NCI-H1436 (cell line): ENCODE measurements around the gene RNF152.
"Not testable (repeated sequence)": the region's sequence is repeated elsewhere in the genome, so short reads cannot be mapped to it uniquely, and the experiment has no call there.

Source experiments
- DNase-seq: peaks from one replicate; lab custom pipeline; 2025; lab: John Stamatoyannopoulos, UW

Gene RNF152

GRCh38 chr18:61821748-61822147 is 71.1 kb downstream of the RNF152 start:
- no peak for DNase-seq

- DNase-seq = no peak
Observed at GRCh38 chr18:61820882-61821281, 71.9 kb downstream of the RNF152 start.

- DNase-seq = no peak
Observed at GRCh38 chr18:61817086-61817485, 75.7 kb downstream of the RNF152 start.

GRCh38 chr18:61815885-61816470 is 76.8 kb downstream of the RNF152 start:
- no peak for DNase-seq

GRCh38 chr18:61808286-61808685 is 84.5 kb downstream of the RNF152 start:
- DNase-seq = no peak

- DNase-seq = no peak
Observed at GRCh38 chr18:61803393-61803792, 89.4 kb downstream of the RNF152 start.

GRCh38 chr18:61797696-61798590 is 94.9 kb downstream of the RNF152 start:
- peak; percentile 64 for DNase-seq

- DNase-seq = no peak
Observed at GRCh38 chr18:61791031-61791430, 101.8 kb downstream of the RNF152 start.

- not testable (repeated sequence) for DNase-seq
Observed at GRCh38 chr18:61787011-61787670, 105.7 kb downstream of the RNF152 start.

GRCh38 chr18:61785588-61785987 is 107.2 kb downstream of the RNF152 start:
- DNase-seq = no peak

- DNase-seq = no peak
Observed at GRCh38 chr18:61784834-61785233, 108.0 kb downstream of the RNF152 start.

- no peak for DNase-seq
Observed at GRCh38 chr18:61782545-61782944, 110.3 kb downstream of the RNF152 start.

- not testable (repeated sequence) for DNase-seq
Observed at GRCh38 chr18:61776201-61776600, 116.6 kb downstream of the RNF152 start.

- DNase-seq = no peak
Observed at GRCh38 chr18:61774846-61775245, 118.0 kb downstream of the RNF152 start.

GRCh38 chr18:61772293-61772848 is 120.4 kb downstream of the RNF152 start:
- no peak for DNase-seq

- DNase-seq = no peak
Observed at GRCh38 chr18:61771861-61772260, 120.9 kb downstream of the RNF152 start.

GRCh38 chr18:61770279-61770678 is 122.5 kb downstream of the RNF152 start:
- DNase-seq = no peak

GRCh38 chr18:61766266-61766884 is 126.4 kb downstream of the RNF152 start:
- DNase-seq = no peak

GRCh38 chr18:61765097-61765496 is 127.7 kb downstream of the RNF152 start:
- DNase-seq = no peak

GRCh38 chr18:61764381-61764780 is 128.4 kb downstream of the RNF152 start:
- DNase-seq = no peak

GRCh38 chr18:61761875-61762274 is 130.9 kb downstream of the RNF152 start:
- DNase-seq = no peak
